HG03039 (cell line): ENCODE results near the gene SH2D1B.
"Not testable (repeated sequence)": the region's sequence is repeated elsewhere in the genome, so short reads cannot be mapped to it uniquely, and the experiment has no call there.

ENCODE experiments used
- ATAC-seq: cut with Tn5 transposase; IDR thresholded peaks from one replicate; pipeline ENCODE4 v1.9.1; 2021; ENCODE audit warnings: mild to moderate bottlenecking, moderate library complexity; ENCODE audit not compliant: unreplicated experiment

The SH2D1B gene

GRCh38 chr1:162365284-162366020 lies 46.5 kb downstream of the SH2D1B start:
- no peak for ATAC-seq

- ATAC-seq = no peak
Measured at GRCh38 chr1:162364498-162364897, 47.4 kb downstream of the SH2D1B start.

DNA sequence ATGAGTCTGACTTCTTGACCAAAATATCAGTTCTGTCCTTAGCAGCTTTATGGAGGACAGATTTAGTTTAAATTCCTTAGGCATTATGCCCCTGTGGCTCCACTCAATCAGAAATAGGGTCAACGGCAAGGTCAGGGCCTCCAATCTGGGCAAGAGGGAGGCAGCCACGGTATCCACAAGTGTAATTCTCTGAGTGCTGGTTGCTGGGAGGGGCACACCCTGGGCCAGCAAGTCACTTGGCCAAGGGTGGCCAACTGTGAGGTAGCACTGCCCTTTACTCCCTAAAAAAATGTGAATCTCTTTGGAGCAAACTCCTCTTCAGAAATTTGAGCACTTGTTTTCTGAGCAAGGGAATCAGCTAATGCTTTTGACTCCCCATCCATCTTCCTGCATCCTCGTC lies 48.1 kb downstream of the SH2D1B start:
- ATAC-seq = no peak

DNA sequence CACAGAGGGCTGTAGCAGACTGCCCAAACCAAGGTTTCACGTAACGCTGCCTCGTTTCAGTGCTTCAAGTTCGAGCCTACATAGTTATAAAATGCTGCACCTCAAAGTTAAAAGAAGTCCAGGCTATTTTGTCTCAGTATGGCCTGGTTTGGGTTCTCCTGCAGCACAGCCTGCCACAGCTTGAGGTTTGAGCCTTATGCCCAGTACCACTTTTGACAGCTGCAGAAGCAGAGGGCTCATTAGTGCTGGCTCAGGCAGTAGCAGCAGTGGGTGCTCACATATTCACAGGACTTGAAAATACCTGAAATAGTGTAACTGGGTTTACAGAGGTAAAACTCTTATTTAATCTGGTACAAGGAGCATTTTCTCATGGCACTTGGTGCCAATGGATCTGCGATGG lies 50.6 kb downstream of the SH2D1B start:
- ATAC-seq = no peak

DNA sequence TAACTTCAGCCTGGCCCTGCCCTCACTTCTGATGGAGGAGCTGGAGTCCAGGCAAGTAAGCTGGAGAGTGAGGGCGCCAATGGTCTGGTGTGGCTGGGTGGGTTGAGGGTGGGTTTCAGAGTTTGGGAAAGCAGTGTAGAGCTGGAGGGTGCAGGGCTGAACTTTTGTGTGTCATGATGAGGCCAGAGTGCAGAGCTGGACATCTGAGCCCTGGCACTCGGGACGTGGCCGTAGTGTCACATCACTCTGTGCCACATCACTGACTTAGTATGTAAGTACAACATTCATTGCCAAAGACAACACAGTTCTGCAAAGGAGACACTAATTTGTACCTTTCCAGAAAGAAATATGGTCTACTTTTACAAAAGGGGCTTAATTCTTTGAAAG lies 51.1 kb downstream of the SH2D1B start:
- ATAC-seq = no peak

- no peak for ATAC-seq
Measured at GRCh38 chr1:162360237-162360873, 51.6 kb downstream of the SH2D1B start.

DNA sequence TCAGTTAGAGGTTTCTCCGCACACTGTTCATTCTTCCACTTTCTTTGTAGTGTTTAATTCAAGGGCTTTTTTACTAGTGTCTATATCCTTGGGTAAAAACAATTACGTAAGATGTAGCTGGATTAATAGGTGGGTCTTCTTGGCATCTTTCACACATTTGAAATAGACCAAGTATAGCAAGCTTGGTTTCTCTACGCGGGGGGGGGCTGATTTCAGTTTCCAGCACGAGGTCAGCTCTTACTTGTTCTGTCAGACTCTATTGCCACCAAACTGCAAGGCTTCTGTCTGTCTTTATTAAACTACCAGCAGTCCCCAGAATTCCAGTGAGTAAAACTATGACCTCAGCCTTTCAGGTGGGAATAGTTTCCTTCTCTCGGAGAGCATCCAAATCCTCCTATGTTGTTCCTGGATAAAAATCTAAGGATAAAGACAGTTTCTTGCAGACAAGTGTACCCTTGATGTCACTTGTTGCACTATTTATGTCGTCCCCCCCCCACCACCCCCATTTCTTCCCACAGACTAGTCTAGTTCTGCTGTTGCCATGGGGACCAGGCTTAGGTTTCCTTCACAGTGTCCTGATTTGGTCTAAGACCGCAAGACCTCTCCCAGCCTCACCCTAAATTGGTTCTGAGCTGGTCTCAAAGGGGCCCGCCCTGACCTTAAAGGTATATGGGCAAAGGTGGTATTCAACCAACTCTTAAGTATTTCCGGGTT lies 52.3 kb downstream of the SH2D1B start:
- ATAC-seq = no peak

DNA sequence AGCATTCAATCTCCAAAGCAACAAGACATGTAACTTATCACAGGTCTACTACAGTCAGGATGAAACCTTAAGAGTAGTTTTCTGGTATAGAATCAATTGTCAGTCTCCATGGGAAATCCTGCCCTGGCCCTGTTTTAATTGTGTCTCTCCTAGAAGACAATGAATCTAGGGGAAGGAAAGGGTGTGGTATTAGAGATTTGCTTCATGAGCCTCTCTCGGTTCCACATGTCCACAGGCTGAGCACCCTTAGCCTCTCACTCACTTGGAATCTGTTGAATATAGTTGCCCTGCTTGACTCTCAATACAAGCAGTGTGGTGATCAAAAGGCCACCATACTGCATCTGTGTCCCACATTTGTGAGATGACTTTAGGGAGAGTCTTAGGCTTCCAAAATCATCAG lies 53.0 kb downstream of the SH2D1B start:
- no peak for ATAC-seq

DNA sequence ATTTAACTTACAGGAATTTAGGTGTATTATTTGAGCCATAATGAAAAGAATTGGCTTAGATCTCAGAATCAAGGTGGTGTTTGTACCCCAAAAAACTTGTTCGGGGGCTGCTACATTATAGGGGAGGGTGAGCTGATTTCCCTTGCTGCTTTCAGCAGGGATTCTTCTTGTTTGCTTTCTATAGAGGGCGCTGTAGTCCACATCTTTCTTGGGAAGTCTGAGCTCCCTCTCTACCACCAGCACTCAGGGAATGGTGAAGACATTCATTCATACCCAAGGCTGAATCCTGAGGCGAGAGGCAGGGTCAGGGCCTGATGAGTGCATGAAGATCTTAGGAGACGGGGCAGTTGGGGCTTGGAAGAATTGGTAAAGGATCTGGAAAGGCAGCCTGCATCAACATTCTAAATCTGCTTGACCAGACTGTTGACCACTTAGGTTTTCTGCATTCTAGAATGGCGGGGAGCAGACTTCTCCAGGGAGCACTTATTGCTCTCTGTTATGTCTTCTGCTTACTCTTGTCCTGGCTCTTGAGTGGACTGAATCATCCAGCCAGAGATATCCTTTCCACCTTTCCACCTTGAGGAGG lies 54.2 kb downstream of the SH2D1B start:
- ATAC-seq = no peak

DNA sequence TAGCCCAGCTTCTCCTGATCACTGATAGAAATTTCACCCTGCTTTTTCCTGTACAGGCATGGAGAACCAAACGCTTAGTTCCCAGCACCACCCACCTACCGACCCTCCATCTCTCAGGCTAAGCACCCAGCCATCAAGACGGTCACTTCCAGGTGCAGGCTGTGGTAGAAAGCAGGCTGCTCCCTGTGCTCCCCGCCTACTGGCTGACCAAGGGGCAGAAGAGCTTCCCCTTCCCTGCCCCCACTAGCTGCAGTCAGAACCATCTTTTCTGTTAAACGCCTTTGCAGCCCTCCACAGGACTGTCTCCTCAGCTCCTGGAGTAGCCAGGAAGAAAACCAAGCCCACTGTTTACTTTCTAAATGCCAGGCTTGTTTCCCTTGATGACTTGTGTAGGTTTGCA lies 58.2 kb downstream of the SH2D1B start:
- no peak for ATAC-seq

- ATAC-seq = no peak
Measured at GRCh38 chr1:162353078-162353477, 58.9 kb downstream of the SH2D1B start.

- not testable (repeated sequence) for ATAC-seq
Measured at GRCh38 chr1:162351874-162352273, 60.1 kb downstream of the SH2D1B start.

DNA sequence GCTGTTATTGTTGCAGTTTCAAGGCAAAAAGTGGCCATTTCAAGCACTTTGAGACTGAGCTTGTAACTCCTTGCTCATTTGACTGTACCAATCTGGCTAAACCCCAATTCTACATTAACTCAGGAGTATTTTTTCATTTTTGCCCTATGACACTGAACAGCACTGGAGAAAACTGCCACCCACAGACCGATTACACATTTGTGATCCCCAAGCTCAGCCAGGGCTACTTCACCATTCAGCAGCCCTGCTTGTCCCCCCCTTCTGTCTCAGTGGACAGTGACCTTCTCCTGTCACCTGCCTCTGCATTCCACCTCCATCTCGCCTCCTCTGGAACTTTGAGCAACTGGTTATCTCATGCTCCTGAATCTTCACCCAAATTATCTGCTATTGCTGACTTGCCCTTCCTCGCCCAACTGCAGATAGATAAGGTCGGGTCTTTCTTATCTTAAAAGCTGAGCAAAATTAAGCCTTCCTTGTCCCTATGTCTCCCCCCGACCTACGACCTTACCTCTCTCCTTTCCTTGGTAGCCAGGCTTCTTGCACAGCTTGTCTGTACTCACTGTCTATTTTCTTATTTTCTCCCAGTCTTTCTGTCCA lies 60.6 kb downstream of the SH2D1B start:
- no peak for ATAC-seq

- ATAC-seq = no peak
Measured at GRCh38 chr1:162349635-162350330, 62.2 kb downstream of the SH2D1B start.

GRCh38 chr1:162347281-162347680 lies 64.7 kb downstream of the SH2D1B start:
- ATAC-seq = no peak
